K562 (cell line): Measurements from ENCODE around the gene COX6A2. TPM values are rescaled to one million over a fixed set of nuclear protein-coding genes. Genes with fewer than 3 reads are reported as not detected.
A peak's percentile ranks its signal among the peaks of the same experiment; 100 is the strongest.

Experiments used
- BHLHE40 ChIP-seq: IDR thresholded peaks from 2 replicates; pipeline ENCODE4 v1.6.1; 2011; ENCODE audit warnings: low read length, improper control_type of control experiment
- KAT2B ChIP-seq: IDR thresholded peaks from one replicate; pipeline ENCODE4 v1.6.1; 2012; ENCODE audit warnings: low read depth, mild to moderate bottlenecking, control low read depth, inconsistent platforms, low read length, moderate library complexity
- TFAP4 ChIP-seq: sonication (generic); formaldehyde crosslinking; IDR thresholded peaks from 2 replicates; pipeline ENCODE4 v1.8.0; 2022; ENCODE audit warnings: missing genetic modification reagents, mild to moderate bottlenecking, moderate library complexity, borderline replicate concordance
- polyA plus RNA-seq, 8 experiments: library from polyadenylated mRNA; depleted of rRNA in 4 of 8; stranded (reverse) in 5 of 8; unstranded in 3 of 8; fragments of >200 nt; fragmentation: Nextera tagmentation in 2 of 8; fragmentation: Illumina TruSeq in 1 of 8; extraction: Ambion mirVana in 2 of 8; extraction: Trizol in 1 of 8; gene quantifications; 2 replicates each; pipeline versions ENCODE4 v1.2.1 to v1.2.3, GENCODE V29; 2011 to 2014; ENCODE audit warnings: inconsistent platforms in 1 of 8, missing spikeins in 1 of 8
- total RNA-seq, 7 experiments: library from RNA; depleted of rRNA in 6 of 7; stranded (reverse); fragments of >200 nt in 6 of 7; fragmentation: Illumina TruSeq in 2 of 7; extraction: Trizol in 2 of 7; gene quantifications; 2 replicates each; pipeline versions ENCODE4 v1.2.1 to v1.2.3, GENCODE V29; 2011 to 2021; ENCODE audit warnings: low replicate concordance in 1 of 7
- TF ChIP-seq, protein P1 (sequence below): fragments of 450-650 bp; IDR thresholded peaks from 2 replicates; pipeline ENCODE4 v1.6.1; 2017; ENCODE audit warnings: antibody characterized with exemption, mild to moderate bottlenecking

The COX6A2 gene
- total and polyA plus RNA-seq, 9 of the 15 experiments (the other 6 are each of a cell fraction or from before 2014, with no cell fraction given), result not detected

GRCh38 chr16:31456988-31457360 lies 28.8 kb upstream of the COX6A2 start (continued):
- TF ChIP-seq, protein P1, sequence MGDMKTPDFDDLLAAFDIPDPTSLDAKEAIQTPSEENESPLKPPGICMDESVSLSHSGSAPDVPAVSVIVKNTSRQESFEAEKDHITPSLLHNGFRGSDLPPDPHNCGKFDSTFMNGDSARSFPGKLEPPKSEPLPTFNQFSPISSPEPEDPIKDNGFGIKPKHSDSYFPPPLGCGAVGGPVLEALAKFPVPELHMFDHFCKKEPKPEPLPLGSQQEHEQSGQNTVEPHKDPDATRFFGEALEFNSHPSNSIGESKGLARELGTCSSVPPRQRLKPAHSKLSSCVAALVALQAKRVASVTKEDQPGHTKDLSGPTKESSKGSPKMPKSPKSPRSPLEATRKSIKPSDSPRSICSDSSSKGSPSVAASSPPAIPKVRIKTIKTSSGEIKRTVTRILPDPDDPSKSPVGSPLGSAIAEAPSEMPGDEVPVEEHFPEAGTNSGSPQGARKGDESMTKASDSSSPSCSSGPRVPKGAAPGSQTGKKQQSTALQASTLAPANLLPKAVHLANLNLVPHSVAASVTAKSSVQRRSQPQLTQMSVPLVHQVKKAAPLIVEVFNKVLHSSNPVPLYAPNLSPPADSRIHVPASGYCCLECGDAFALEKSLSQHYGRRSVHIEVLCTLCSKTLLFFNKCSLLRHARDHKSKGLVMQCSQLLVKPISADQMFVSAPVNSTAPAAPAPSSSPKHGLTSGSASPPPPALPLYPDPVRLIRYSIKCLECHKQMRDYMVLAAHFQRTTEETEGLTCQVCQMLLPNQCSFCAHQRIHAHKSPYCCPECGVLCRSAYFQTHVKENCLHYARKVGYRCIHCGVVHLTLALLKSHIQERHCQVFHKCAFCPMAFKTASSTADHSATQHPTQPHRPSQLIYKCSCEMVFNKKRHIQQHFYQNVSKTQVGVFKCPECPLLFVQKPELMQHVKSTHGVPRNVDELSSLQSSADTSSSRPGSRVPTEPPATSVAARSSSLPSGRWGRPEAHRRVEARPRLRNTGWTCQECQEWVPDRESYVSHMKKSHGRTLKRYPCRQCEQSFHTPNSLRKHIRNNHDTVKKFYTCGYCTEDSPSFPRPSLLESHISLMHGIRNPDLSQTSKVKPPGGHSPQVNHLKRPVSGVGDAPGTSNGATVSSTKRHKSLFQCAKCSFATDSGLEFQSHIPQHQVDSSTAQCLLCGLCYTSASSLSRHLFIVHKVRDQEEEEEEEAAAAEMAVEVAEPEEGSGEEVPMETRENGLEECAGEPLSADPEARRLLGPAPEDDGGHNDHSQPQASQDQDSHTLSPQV, result 0 out of 2 replicates have a peak, but pooled peaks have one; percentile 28
- TF ChIP-seq TFAP4 (CRISPR knock-in tag), result peak; percentile 45; the same call in 1 of the 2 replicates
- 0 out of 2 replicates have a peak, but pooled peaks have one; percentile 13 for TF ChIP-seq BHLHE40
- no peak for TF ChIP-seq KAT2B
- TF ChIP-seq, all 486 proteins: peak for 8
